Nephron progenitor cell (in vitro differentiated cells): ENCODE results near the gene FOXP1.
A peak's percentile ranks its signal among the peaks of the same experiment; 100 is the strongest.
"Not testable (repeated sequence)": the region's sequence is repeated elsewhere in the genome, so short reads cannot be mapped to it uniquely, and the experiment has no call there.

ENCODE experiments used
- DNase-seq: peaks from one replicate; pipeline ENCODE4 v3.0.0; 2021
- H3K27ac Mint-ChIP-seq: 2 replicates; pipeline ENCODE4 v1.8.0; 2021; ENCODE audit warnings: mild to moderate bottlenecking, moderate library complexity, mixed read lengths
- H3K27me3 Mint-ChIP-seq: 2 replicates; pipeline ENCODE4 v1.8.0; 2021; ENCODE audit warnings: mild to moderate bottlenecking, low read depth, mixed read lengths; ENCODE audit not compliant: poor library complexity
- H3K36me3 Mint-ChIP-seq: 2 replicates; pipeline ENCODE4 v1.8.0; 2021; ENCODE audit warnings: low read depth, mixed read lengths
- H3K4me1 Mint-ChIP-seq: 2 replicates; pipeline ENCODE4 v1.8.0; 2021; ENCODE audit warnings: mixed read lengths
- H3K4me3 Mint-ChIP-seq: 2 replicates; pipeline ENCODE4 v1.8.0; 2021; ENCODE audit warnings: mild to moderate bottlenecking, moderate library complexity, mixed read lengths
- H3K9me3 Mint-ChIP-seq: 2 replicates; pipeline ENCODE4 v1.8.0; 2021; ENCODE audit warnings: mild to moderate bottlenecking, moderate library complexity, mixed read lengths
- CTCF ChIP-seq: fragments of 200-600 bp; sonication (generic); IDR thresholded peaks from 2 replicates; pipeline ENCODE4 v1.5.0; 2021; ENCODE audit warnings: antibody characterized with exemption

FOXP1 gene

GRCh38 chr3:71016178-71016845 lies 567.2 kb downstream of the FOXP1 start:
- peaks cover 6% of the 10 kb centered on the region for H3K4me1 Mint-ChIP-seq
- no peak overlapping the region for H3K4me3 Mint-ChIP-seq
- no peak for DNase-seq
- H3K27me3 Mint-ChIP-seq = no peaks in the 10 kb centered on the region
- peaks cover 69% of the 10 kb centered on the region for H3K36me3 Mint-ChIP-seq
- no peak overlapping the region for H3K27ac Mint-ChIP-seq
- no peak for TF ChIP-seq CTCF
- peaks cover 27% of the 10 kb centered on the region for H3K9me3 Mint-ChIP-seq

GRCh38 chr3:71014616-71015015 lies 568.9 kb downstream of the FOXP1 start:
- not testable (repeated sequence) for H3K27me3 Mint-ChIP-seq, H3K27ac Mint-ChIP-seq, H3K4me3 Mint-ChIP-seq, H3K4me1 Mint-ChIP-seq, DNase-seq
- peaks cover 27% of the 10 kb centered on the region for H3K9me3 Mint-ChIP-seq
- peaks cover 62% of the 10 kb centered on the region for H3K36me3 Mint-ChIP-seq

- H3K36me3 Mint-ChIP-seq = peaks cover 55% of the 10 kb centered on the region
- no peak for TF ChIP-seq CTCF
- H3K4me1 Mint-ChIP-seq = peaks cover 14% of the 10 kb centered on the region
- no peak overlapping the region for H3K4me3 Mint-ChIP-seq
- DNase-seq = no peak
- H3K27ac Mint-ChIP-seq = no peak overlapping the region
- H3K27me3 Mint-ChIP-seq = no peaks in the 10 kb centered on the region
- peaks cover 27% of the 10 kb centered on the region for H3K9me3 Mint-ChIP-seq
These were observed 570.6 kb downstream of the FOXP1 start for GRCh38 chr3:71012971-71013370.

- no peaks in the 10 kb centered on the region for H3K27me3 Mint-ChIP-seq
- H3K4me3 Mint-ChIP-seq = no peak overlapping the region
- no peak for DNase-seq
- peaks cover 27% of the 10 kb centered on the region for H3K9me3 Mint-ChIP-seq
- H3K4me1 Mint-ChIP-seq = peaks cover 24% of the 10 kb centered on the region
- H3K27ac Mint-ChIP-seq = no peak overlapping the region
- H3K36me3 Mint-ChIP-seq = peaks cover 54% of the 10 kb centered on the region
- TF ChIP-seq CTCF = no peak
These were observed 571.8 kb downstream of the FOXP1 start for GRCh38 chr3:71011565-71012287.

GRCh38 chr3:71010726-71011455 lies 572.6 kb downstream of the FOXP1 start:
- Mint-ChIP-seq H3K36me3 (peaks cover 46% of the 10 kb centered on the region), H3K27me3 (no peaks in the 10 kb centered on the region), H3K4me3 (no peak overlapping the region), H3K4me1 (peaks cover 28% of the 10 kb centered on the region), H3K27ac (peak overlapping the region; percentile 36), H3K9me3 (peaks cover 27% of the 10 kb centered on the region)
- no peak for DNase-seq
- no peak for TF ChIP-seq CTCF

GRCh38 chr3:71008350-71008935 lies 575.1 kb downstream of the FOXP1 start:
- no peak for DNase-seq
- peaks cover 4% of the 10 kb centered on the region for H3K9me3 Mint-ChIP-seq
- H3K27me3 Mint-ChIP-seq = no peaks in the 10 kb centered on the region
- TF ChIP-seq CTCF = no peak
- H3K36me3 Mint-ChIP-seq = peaks cover 22% of the 10 kb centered on the region
- H3K4me1 Mint-ChIP-seq = peaks cover 35% of the 10 kb centered on the region
- H3K27ac Mint-ChIP-seq = peak overlapping the region; percentile 98
- no peak overlapping the region for H3K4me3 Mint-ChIP-seq
